Kidney tubule cell (primary cell): ENCODE measurements around the gene ENPP6.
"Not testable (repeated sequence)": the region's sequence is repeated elsewhere in the genome, so short reads cannot be mapped to it uniquely, and the experiment has no call there.

Source experiments
- DNase-seq: peaks from one replicate; pipeline ENCODE4 v3.0.0-alpha.2; 2018; ENCODE audit warnings: low spot score

ENPP6 gene

GRCh38 chr4:184148738-184149637, 68.7 kb downstream of the ENPP6 start:
- DNase-seq: no peak

DNA sequence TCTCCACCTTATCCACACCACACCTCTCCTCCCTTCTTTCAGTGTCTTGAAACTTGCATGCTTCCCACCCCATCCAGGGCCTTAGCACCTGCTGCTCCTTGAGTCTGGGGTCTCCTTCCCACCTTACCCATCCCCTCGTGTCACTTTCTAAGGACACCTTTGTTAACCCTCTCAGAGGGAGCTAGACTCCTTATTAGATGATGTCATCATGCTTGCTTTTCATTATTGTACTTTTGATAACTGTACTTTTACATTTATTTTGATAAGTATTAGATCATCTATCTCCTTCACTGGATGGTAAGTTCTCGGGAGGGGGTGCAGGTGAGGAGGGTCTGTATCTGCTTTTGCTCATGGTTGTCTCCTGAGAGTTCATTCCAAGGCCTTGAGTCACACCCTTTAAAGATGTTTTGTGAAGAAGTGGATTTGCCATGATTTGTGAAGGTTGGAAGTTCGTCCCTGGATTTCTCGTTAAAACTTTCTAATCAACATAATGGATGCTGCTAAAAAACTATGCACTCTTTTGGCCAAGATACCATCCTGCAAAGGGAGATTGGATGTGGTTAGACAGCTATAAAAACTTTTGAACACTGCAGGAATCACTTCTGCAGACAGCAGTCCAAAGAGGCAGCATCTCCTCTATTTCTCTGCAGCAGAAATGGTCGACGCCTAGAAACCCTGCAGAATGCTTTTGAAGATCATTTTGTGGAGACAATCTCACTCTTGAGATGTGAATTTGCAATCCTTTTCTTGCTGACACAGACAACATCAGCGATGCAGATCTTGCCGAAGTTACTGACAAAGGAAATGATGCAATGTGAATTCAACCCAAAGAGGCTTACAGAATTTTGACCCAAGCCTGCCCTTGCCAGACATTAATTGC, 69.6 kb downstream of the ENPP6 start:
- DNase-seq: no peak

DNA sequence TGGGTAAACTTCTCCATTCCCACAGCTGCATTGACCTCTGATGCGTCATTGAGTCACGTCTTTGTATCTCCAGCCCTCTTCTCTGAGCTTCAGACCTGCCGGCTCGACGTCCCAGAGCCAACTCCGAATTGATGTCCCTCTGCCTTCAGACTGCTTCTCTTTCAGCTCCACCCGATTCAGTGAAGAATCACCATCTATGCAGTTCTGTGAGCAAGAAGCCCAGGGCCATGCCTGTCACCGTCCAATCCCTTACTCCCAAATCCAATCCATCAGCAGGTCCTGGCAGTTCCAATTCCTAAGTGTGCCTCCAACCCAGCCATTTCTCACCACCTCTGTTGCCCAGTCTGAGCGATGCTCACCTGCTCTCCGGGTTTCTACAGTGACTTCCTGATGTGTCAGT, 70.7 kb downstream of the ENPP6 start:
- DNase-seq: no peak

- DNase-seq: no peak
Observed at GRCh38 chr4:184145596-184145995, 72.1 kb downstream of the ENPP6 start.

DNA sequence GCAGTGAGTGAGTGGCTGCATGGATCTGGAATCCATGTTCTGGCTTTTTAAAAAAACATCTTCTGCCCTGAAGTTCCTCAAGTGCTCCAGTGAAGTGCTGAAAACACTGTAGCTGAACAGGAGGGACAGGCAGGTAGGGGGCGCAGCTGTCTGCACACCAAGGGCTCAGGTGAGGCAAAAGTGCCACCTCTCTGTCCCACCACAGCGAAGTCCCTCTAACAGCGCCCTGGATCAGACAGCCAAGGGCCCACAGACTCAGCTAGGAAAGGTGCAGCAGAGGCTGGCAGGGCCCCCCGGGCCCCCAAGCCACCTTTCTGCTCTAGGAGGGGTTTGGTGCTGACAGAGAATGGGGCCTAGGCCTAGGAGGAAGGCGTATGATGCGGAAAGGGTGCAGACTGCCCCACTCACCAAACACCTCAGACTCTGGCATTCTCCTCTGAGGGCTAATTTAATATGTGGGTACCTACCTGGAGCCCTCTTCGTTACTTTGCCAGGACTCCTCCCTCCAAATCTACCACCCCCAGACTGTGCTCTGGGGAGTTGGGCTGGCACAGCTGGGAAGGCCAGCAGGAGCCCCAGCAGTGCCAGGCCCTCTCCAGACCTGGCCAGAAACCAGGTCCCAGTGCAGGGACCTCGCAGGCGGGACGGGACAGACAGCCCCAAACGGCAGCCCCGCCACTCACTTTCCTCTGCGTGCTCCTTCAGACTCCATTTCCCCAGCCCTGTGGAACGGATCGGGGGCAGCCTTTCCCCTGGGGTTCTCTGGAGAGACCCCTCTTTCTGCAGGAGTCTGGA, 73.7 kb downstream of the ENPP6 start:
- no peak for DNase-seq

GRCh38 chr4:184142121-184143000, 75.3 kb downstream of the ENPP6 start:
- no peak for DNase-seq

GRCh38 chr4:184140901-184141300, 76.8 kb downstream of the ENPP6 start:
- DNase-seq: not testable (repeated sequence)

DNA sequence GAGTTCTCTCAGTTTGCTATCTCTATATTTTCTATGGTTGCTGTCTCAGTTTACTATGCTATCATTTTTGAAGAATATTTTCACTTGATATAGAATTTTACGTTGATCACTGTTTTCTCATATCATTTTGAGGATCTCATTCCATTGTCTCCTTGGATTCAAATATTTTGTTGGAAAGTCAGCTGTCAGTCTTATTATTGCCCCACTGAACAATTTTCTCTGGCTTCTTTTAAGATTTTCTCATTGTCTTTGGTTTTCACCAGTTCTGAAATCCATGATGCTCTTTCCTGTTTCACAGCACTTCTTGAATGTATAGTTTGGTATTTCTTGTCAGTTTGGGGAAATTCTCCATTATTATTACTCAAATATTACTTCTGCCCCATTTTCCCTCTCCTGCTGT, 81.1 kb downstream of the ENPP6 start:
- no peak for DNase-seq

GRCh38 chr4:184126800-184127199, 90.9 kb downstream of the ENPP6 start:
- no peak for DNase-seq

GRCh38 chr4:184122631-184123408, 94.9 kb downstream of the ENPP6 start:
- DNase-seq: no peak

- DNase-seq: no peak
Observed at GRCh38 chr4:184120549-184121127, 97.0 kb downstream of the ENPP6 start.

DNA sequence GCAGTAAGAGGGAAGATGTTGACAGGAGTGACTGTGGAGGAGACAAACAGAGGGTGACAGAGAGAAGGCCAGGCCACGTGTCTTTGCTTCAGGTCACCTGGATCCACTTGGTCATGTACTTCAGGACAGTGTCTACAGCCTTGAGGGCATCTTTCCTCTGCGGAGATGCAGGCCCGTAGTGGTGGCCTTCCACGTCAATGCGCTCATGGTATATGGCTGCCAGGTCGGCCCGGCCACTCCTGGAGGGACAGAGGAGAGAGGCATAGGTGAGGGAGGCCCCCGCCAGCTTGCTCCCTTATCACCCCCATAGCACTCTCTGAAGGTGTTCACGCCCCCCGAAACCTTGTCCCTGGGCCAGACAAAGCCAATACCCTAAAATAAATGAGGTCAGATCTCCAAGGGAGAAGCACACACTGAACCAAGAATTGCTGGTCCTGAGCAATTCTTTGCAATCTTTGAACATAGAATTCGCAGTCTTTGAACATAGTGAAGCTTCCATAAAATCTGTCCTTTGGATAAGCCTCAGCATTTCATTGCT, 99.9 kb downstream of the ENPP6 start:
- DNase-seq: no peak

- no peak for DNase-seq
Observed at GRCh38 chr4:184115399-184115798, 102.3 kb downstream of the ENPP6 start.

GRCh38 chr4:184114431-184114830, 103.2 kb downstream of the ENPP6 start:
- DNase-seq: no peak

DNA sequence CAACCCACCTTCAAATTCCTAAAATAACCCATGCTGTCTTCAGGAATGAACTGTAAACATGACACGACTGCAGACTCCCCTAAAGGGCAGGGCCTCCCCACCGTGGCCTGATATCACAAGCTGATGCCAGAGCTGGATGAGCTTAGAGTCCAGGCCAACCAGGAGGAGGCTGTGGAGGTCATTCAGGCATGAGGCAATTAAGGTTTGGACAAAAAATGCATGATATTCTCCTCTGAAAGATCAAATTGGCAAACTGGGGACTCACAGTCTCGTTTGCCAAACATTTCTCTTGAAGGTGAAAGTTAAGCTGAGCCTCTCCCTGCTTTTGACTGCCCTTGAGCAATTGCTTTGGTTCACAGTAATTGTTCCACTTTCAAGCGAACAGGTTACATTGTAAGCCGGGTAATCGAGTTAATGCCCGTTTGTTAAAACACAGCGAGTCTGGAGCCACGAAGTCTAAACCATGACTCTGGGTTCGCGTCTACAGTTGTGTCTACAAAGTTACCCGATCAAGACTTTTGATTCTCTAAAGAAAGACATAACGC, 105.6 kb downstream of the ENPP6 start:
- no peak for DNase-seq

DNA sequence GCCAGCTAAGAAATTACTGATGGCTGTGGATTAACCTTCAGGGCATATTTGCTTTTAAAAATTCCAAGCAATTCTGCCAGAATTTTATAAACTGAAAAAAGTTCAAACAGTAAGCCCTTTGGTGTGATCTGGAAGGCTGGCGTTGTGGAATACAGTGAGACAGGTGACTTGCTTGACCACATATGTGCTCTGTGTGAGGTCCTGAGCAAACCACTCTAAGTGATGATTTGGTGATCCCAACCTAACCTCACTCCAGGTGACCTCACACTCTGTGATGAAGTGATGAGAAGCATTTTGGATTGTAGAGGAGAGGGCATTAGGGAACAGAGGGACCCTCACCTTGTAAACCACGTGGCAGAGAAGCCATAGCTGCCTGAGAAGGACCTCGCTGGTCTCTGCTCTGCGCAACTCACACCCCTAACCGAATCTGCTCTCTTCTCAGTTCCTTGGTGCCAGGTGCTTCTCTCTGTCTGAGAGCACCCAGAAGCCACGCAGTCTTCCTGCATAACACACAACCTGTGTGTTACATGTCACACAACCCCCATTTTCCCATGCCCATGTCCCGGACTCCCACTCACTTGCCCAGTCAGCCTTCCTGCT, 106.3 kb downstream of the ENPP6 start:
- DNase-seq: no peak

DNA sequence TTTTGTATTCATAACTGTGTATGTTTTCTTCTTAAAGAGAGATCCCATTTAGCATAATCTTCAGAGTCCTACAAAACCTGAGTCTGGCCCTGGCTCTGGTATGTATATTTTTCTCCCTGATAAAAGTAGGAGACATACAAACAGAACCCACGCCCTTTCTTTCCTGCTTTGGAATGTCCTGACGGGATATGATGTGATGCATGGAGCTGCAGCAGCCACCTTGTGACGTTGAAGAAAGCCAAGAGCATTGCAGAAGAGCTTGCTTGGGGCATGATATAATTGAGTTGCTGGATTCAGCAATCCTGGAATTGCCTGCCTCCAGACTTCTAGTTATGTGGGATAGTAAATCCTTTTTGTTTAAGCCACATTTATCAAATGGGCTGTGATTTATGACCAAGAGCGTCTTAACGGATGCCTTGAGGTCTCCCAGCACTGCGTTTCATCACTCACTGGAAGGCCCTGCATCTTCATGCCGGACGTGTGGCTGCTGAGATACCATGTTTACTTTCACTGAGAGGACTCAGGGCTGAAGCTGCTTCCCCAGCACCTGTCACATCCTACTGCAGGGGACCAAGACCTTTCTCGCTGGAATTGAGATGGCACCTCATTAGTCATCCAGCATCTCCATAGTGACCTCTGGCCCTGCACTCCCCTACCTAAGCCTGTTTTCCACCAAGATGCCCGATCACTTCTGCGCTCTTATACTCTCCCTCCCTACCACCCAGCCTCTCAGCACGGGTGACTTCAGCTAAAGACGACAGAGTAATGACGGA, 107.0 kb downstream of the ENPP6 start:
- no peak for DNase-seq

DNA sequence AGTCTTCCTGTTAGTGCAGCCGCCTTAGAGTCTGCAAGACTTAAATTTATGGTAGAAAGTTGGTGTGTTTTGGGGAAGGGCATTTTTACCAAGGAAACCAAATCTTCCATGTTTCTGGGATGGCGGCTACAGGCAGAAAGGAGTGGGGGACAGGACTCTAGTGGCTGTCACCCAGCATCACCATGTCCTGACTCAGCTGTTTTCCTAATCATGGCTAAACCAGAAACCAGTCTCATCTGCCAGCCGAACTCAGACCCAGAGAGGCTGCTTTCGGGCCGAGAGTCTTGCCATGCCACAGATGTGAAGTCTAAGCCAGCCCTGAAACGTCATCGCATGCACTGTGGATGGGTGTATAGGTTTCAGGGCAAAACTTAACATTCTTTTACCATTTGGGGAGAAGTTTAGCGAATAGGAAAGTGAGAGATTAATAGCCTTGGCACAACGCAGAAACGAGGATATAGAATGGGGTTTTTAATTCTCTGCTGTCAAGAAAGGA, 109.6 kb downstream of the ENPP6 start:
- no peak for DNase-seq
